Coronary artery (tissue), 2 donors: Measurements from ENCODE around the gene DIP2B.

ENCODE experiments used
- DNase-seq: peaks from one replicate; pipeline ENCODE4 v3.0.0-alpha.2; 2017; ENCODE audit warnings: low spot score
- H3K27ac ChIP-seq, 2 donors: fragments of 200-600 bp; sonication (generic); one replicate each; pipeline ENCODE4 v1.5.1; 2016 to 2019
- H3K4me3 ChIP-seq: fragments of 200-600 bp; sonication (generic); 2 replicates; pipeline ENCODE4 v1.5.1; 2016; ENCODE audit warnings: mild to moderate bottlenecking, moderate library complexity
- TF ChIP-seq, protein P1 (sequence below): fragments of 200-600 bp; sonication (generic); IDR thresholded peaks from one replicate; pipeline ENCODE4 v1.5.1; 2019; ENCODE audit warnings: antibody characterized with exemption

Gene DIP2B

DNA sequence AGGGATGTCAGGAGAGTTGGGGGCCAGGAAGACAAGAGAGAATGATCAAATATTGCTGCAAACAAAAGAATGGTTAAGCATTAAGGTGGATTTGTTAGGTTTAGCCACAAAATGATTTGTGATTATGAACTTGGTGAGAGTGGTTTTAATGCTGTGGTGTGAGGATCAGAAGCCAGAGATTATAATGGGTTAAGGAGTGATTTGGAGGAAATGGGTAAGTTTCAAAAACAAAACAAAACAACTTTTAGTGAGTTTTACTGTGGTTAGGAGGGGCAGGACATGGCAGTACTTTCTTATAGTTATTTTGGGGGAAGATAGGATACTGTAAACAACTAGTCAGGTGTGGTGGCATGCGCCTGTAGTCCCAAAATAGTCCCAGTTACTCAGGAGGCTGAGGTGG lies 24.0 kb downstream of the DIP2B start:
- no peak for DNase-seq
- Histone ChIP-seq H3K27ac (no peak overlapping the region), H3K4me3 (no peak overlapping the region)
- TF ChIP-seq, protein P1, sequence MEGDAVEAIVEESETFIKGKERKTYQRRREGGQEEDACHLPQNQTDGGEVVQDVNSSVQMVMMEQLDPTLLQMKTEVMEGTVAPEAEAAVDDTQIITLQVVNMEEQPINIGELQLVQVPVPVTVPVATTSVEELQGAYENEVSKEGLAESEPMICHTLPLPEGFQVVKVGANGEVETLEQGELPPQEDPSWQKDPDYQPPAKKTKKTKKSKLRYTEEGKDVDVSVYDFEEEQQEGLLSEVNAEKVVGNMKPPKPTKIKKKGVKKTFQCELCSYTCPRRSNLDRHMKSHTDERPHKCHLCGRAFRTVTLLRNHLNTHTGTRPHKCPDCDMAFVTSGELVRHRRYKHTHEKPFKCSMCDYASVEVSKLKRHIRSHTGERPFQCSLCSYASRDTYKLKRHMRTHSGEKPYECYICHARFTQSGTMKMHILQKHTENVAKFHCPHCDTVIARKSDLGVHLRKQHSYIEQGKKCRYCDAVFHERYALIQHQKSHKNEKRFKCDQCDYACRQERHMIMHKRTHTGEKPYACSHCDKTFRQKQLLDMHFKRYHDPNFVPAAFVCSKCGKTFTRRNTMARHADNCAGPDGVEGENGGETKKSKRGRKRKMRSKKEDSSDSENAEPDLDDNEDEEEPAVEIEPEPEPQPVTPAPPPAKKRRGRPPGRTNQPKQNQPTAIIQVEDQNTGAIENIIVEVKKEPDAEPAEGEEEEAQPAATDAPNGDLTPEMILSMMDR = no peak

DNA sequence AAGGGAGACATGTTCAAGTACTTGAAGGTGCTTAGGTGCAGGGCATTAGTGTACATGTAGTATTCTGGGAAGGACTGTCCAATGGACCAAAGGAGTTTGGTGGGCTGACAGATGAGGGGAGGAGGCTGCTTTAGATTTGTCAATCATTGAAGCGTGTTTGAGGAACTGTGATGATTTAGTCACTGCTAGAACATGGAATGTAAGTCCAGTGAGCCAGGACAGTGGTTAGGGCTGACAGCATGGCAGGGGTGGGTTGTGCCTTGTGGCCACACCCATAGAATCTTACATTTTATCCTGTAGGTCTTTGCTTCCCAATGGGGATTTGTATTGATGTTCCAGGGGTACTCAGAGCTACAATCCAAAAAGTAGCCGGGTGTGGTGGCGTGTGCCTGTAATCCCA lies 24.6 kb downstream of the DIP2B start:
- TF ChIP-seq, protein P1 = no peak
- H3K4me3 ChIP-seq = no peak overlapping the region
- no peak overlapping the region for H3K27ac ChIP-seq
- DNase-seq = no peak

DNA sequence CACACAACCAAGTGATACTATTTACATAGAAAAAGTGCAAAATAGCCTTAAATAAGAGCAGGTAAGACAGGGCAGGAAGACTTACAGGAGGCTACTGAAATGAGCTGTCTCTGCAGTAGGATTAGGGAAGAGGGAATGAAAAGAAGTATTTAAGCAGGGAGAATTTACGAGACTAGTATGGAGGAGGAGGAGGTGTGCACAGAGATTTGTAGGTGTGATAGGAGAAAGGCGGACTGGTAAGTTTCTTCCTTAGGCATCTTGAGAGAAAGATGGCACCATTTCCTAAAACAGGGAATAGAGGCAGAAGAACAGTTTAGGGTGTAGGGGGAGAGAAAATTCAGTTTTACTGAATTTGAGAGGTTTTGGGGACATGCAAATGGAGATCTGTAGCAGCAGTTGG lies 25.7 kb downstream of the DIP2B start:
- no peak overlapping the region for H3K4me3 ChIP-seq
- TF ChIP-seq, protein P1 = no peak
- no peak for DNase-seq
- H3K27ac ChIP-seq = no peak overlapping the region

DNA sequence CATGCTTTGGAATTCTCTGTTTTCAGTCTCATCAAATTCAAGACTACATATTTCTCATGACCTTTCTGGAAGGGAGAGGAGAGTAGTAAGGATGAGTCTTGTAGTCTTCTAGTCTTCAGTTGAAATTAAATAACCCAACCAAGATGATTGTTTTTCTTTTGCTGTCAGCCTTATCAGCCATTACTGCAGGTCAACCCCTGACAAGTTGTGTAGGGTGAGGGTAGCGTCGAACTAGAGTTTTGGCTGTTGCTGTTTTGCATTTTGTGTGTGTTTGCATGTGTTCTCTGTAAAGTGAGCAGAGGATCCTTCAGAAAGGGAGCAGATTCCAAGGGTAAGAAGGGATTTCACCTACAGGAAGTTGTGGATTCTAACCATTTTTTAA lies 28.4 kb downstream of the DIP2B start:
- no peak overlapping the region for H3K4me3 ChIP-seq
- TF ChIP-seq, protein P1 = no peak

DNA sequence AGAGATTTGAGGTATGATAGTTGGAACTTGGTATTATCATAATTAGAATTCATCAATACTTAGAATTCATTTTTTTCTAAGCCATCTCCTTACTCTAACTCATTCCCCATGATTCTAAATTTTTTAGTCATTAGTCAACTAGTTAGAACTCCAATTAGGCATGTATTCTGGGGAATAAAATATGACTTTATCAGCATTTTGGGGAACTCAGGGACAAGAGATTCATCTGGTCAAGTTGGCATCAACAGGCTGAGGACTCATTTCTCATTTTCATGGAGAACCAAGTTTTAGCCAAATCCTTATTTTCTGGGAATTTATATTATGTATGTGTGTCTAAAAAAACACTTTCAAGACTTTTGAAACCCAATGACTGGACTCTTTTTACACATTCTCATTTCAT lies 29.2 kb downstream of the DIP2B start:
- TF ChIP-seq, protein P1 = no peak
- H3K27ac ChIP-seq = no peak overlapping the region
- no peak for DNase-seq
- no peak overlapping the region for H3K4me3 ChIP-seq

More for the DNA sequence above, 28.4 kb downstream of the DIP2B start:
- DNase-seq = no peak
- H3K27ac ChIP-seq = no peak overlapping the region

DNA sequence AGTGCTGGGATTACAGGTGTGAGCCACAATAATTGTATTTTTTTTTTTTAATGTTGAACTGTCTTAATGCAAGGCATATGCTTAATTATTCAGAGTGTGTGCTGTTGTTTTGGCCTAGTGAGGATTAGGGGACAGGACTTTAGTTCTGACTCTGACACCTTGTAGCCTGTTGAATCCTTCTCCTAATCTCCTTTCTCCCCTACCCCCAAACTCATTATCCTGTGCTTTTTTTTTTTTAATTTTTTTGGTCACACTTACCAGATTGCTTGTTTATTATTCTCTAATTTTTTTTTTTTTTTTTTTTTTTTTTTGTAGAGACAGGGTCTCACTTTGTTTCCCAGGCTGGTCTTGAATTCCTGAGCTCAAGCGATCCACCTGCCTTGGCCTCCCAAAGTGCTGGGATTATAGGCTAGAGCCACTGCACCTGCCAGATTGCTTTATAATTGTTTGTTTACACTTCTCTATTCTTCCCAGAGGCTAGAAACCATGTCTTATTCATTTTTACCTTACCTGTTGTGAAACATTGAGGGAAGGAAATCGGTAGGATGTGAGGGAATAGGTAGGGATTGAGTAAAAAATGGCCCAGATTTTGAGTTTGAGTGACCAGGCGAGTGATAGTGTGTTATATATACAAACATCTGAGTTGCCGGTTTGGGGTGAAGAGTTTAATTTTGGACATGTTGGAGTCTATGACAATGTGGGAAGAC lies 32.2 kb downstream of the DIP2B start:
- no peak for DNase-seq
- H3K27ac ChIP-seq = no peak overlapping the region
- TF ChIP-seq, protein P1 = no peak
- H3K4me3 ChIP-seq = no peak overlapping the region

DNA sequence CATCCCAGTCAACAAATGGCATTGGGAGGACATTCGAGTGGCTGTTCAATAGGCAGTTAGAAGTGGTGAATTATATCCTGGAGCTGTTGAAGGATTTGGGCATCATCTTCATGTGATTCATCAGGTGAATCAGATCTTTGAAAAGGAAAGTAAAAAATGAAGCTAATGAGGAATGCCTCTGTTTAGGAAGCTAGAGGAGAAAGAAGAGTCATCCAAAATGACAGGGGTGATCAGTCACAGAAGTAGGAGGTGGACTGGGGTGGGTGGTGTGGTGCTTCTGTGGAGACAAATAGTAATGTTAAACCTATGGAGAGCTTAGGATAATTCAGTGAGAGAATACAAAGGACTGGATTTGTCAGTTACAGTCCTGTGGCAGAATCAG lies 32.7 kb downstream of the DIP2B start:
- TF ChIP-seq, protein P1 = no peak
- Histone ChIP-seq H3K4me3 (no peak overlapping the region), H3K27ac (no peak overlapping the region)
- no peak for DNase-seq
